Activated naive CD8-positive, alpha-beta T cell treated with anti-CD3 and anti-CD28 coated beads, Interleukin-2, amount 50 U/mL, for 24 hours (primary cell): ENCODE data around the gene EMILIN2.
"Not testable (repeated sequence)": the region's sequence is repeated elsewhere in the genome, so short reads cannot be mapped to it uniquely, and the experiment has no call there.

Source experiments
- ATAC-seq: fragments of 150-1000 bp; cut with Tn5 transposase; one replicate; pipeline ENCODE4 v1.10.0; 2021
- DNase-seq: peaks from one replicate; pipeline ENCODE4 v3.0.0; 2021
- H3K27ac Mint-ChIP-seq: one replicate; pipeline ENCODE4 v1.8.0; 2021; ENCODE audit warnings: mild to moderate bottlenecking, mixed read lengths
- H3K27me3 Mint-ChIP-seq: one replicate; pipeline ENCODE4 v1.8.0; 2021; ENCODE audit warnings: mixed read lengths
- H3K36me3 Mint-ChIP-seq: one replicate; pipeline ENCODE4 v1.8.0; 2021; ENCODE audit warnings: low read depth, mixed read lengths
- H3K4me1 Mint-ChIP-seq: one replicate; pipeline ENCODE4 v1.8.0; 2021; ENCODE audit warnings: mixed read lengths
- H3K4me3 Mint-ChIP-seq: one replicate; pipeline ENCODE4 v1.8.0; 2021; ENCODE audit warnings: mild to moderate bottlenecking, moderate library complexity, mixed read lengths
- H3K9me3 Mint-ChIP-seq: one replicate; pipeline ENCODE4 v1.8.0; 2021; ENCODE audit warnings: mixed read lengths

EMILIN2 gene

GRCh38 chr18:2825613-2826175 is 21.1 kb upstream of the EMILIN2 start:
- no peak for DNase-seq
- no peak for ATAC-seq
- Mint-ChIP-seq H3K27me3 (peaks cover 2% of the 10 kb centered on the region), H3K4me3 (no peak overlapping the region), H3K27ac (no peak overlapping the region), H3K36me3 (no peaks in the 10 kb centered on the region), H3K4me1 (no peaks in the 10 kb centered on the region), H3K9me3 (no peaks in the 10 kb centered on the region)

GRCh38 chr18:2826581-2826980 is 20.2 kb upstream of the EMILIN2 start:
- Mint-ChIP-seq H3K4me3 (no peak overlapping the region), H3K27ac (no peak overlapping the region), H3K36me3 (no peaks in the 10 kb centered on the region), H3K4me1 (no peaks in the 10 kb centered on the region), H3K27me3 (peaks cover 2% of the 10 kb centered on the region), H3K9me3 (no peaks in the 10 kb centered on the region)
- ATAC-seq (no peak), DNase-seq (no peak)

DNA sequence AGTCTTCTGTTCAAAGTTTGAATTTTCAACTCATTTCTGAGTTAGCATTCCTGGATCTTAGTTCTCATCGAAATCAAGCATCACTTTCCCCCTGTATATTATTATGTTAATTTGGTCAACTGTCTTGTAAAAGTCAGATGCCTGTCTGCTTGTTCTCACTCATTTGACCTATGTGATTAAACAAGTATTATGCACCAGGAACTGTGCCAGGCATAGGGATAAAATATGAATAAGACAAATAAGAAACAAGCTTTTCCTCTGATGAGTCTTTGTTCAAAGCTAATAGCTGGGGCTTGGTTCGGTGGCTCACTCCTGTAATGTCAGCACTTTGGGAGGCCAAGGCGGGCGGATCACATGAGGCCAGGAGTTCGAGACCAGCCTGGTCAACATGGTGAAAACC is 19.7 kb upstream of the EMILIN2 start:
- peaks cover 2% of the 10 kb centered on the region for H3K27me3 Mint-ChIP-seq
- no peaks in the 10 kb centered on the region for H3K36me3 Mint-ChIP-seq
- H3K9me3 Mint-ChIP-seq: no peaks in the 10 kb centered on the region
- H3K27ac Mint-ChIP-seq: no peak overlapping the region
- no peaks in the 10 kb centered on the region for H3K4me1 Mint-ChIP-seq
- DNase-seq (no peak), ATAC-seq (no peak)
- no peak overlapping the region for H3K4me3 Mint-ChIP-seq

DNA sequence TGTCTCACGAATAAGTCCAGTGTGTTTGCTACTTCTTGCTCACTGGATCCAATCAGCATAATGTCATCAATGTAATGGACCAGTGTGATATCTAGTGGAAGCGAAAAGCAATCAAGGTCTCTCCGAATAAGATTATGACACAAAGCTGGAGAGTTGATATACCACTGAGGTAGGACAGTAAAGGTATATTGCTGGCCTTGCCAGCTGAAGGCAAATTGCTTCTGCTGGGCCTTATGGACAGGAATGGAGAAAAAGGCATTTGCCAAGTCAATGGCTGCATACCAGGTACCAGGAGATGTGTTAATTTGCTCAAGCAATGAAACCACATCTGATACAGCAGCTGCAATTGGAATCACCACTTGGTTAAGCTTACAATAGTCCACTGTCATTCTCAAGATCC is 10.7 kb upstream of the EMILIN2 start:
- DNase-seq, H3K27ac Mint-ChIP-seq, H3K27me3 Mint-ChIP-seq, H3K36me3 Mint-ChIP-seq, H3K4me3 Mint-ChIP-seq, H3K4me1 Mint-ChIP-seq, ATAC-seq: not testable (repeated sequence)
- peaks cover 18% of the 10 kb centered on the region for H3K9me3 Mint-ChIP-seq

DNA sequence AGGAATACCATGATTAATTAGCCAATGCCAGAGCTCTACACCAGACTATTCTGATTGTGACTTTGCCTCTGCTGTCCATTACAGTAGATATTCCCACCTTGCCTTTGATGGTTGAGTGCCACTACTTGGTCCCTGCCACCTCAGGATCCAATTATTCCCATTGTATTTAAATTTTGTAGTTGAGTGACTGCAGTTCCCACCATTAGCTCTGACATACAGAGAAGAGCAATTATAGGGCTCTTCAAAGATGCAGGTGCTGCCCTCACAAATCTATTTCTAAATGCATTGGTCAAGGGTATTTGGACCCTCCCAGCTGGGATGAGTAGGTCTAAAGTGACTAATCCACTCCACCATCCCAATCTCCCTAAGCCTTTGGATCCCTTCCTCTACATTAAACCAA is 9.5 kb upstream of the EMILIN2 start:
- not testable (repeated sequence) for H3K36me3 Mint-ChIP-seq, H3K4me3 Mint-ChIP-seq, H3K27me3 Mint-ChIP-seq, DNase-seq, H3K4me1 Mint-ChIP-seq, H3K27ac Mint-ChIP-seq, ATAC-seq
- H3K9me3 Mint-ChIP-seq: peaks cover 18% of the 10 kb centered on the region

DNA sequence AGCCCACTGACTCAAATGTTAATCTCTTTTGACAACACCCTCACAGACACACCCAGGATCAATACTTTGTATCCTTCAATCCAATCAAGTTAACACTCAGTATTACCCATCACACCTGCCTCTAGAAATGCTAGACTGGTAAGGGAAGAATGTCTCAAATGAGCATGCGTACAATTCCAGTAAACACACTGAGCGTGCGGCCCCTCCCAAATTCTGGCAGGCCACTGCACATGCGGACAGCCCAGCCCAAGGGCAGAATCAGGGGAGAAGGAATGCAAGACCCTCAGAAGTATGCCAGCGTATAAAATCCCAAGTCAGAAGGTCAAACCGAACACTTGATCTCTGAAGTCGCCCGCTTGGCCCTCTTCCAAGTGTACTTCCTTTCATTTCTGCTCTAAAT is 7.6 kb upstream of the EMILIN2 start:
- Mint-ChIP-seq H3K4me3 (no peak overlapping the region), H3K9me3 (peaks cover 18% of the 10 kb centered on the region), H3K27ac (no peak overlapping the region), H3K27me3 (peaks cover 2% of the 10 kb centered on the region), H3K36me3 (no peaks in the 10 kb centered on the region), H3K4me1 (no peaks in the 10 kb centered on the region)
- ATAC-seq (no peak), DNase-seq (no peak)

GRCh38 chr18:2840521-2840920 is 6.3 kb upstream of the EMILIN2 start:
- H3K27me3 Mint-ChIP-seq: peaks cover 14% of the 10 kb centered on the region
- no peak for DNase-seq
- H3K4me3 Mint-ChIP-seq: no peak overlapping the region
- no peak overlapping the region for H3K27ac Mint-ChIP-seq
- no peak for ATAC-seq
- H3K36me3 Mint-ChIP-seq: no peaks in the 10 kb centered on the region
- H3K9me3 Mint-ChIP-seq: peaks cover 18% of the 10 kb centered on the region
- no peaks in the 10 kb centered on the region for H3K4me1 Mint-ChIP-seq

DNA sequence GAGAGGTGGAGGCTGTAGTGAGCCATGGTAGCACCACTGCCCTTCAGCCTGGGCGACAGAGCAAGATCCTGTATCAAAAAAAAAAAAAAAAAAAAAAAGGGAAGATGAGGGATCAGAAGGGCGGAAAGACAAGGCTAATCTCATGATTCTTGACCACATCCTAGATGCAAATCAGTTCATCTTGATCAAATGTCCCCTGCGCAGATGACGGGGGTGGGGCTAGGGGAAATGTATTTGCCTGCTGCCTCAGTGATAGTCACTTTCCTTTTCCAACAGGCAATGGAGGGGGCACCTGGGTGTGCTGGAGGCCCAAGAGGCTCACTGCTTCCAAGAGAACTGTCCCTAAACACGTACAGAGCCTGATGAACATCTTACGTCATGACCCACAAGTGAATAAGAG is 3.7 kb upstream of the EMILIN2 start:
- Mint-ChIP-seq H3K9me3 (peaks cover 8% of the 10 kb centered on the region), H3K27ac (no peak overlapping the region), H3K4me3 (no peak overlapping the region), H3K36me3 (no peaks in the 10 kb centered on the region), H3K27me3 (peaks cover 27% of the 10 kb centered on the region), H3K4me1 (peaks cover 11% of the 10 kb centered on the region)
- DNase-seq: no peak
- no peak for ATAC-seq

DNA sequence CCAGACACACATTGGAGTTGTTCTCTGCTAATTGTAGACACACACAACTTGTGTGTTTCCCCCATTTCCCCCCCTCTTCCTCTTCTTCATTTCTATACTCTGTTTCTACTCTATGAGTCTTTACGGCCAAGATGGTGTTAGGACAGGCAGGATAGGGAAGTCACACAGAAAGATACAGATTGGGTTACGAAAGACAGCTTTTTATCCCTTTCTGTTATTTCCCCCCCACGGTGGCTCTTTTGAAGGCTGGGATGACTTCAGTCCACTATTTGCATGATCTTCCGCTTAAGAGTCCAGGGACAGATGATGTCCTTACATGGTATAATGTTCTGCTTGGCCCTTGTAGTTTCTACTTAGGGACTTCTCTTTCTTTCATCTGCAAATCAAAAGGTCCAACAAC is 1.6 kb upstream of the EMILIN2 start:
- Mint-ChIP-seq H3K4me1 (peaks cover 28% of the 10 kb centered on the region), H3K9me3 (no peaks in the 10 kb centered on the region), H3K36me3 (peaks cover 3% of the 10 kb centered on the region), H3K27me3 (peaks cover 44% of the 10 kb centered on the region), H3K27ac (no peak overlapping the region), H3K4me3 (no peak overlapping the region)
- DNase-seq (no peak), ATAC-seq (no peak)

- Mint-ChIP-seq H3K27me3 (peaks cover 50% of the 10 kb centered on the region), H3K9me3 (no peaks in the 10 kb centered on the region), H3K27ac (peak overlapping the region; percentile 47), H3K4me1 (peaks cover 39% of the 10 kb centered on the region), H3K36me3 (peaks cover 3% of the 10 kb centered on the region), H3K4me3 (peak overlapping the region; percentile 83)
- ATAC-seq (peak; percentile 56), DNase-seq (peak; percentile 60)
Measured at GRCh38 chr18:2847317-2848246, 776 bp downstream of the EMILIN2 start.

DNA sequence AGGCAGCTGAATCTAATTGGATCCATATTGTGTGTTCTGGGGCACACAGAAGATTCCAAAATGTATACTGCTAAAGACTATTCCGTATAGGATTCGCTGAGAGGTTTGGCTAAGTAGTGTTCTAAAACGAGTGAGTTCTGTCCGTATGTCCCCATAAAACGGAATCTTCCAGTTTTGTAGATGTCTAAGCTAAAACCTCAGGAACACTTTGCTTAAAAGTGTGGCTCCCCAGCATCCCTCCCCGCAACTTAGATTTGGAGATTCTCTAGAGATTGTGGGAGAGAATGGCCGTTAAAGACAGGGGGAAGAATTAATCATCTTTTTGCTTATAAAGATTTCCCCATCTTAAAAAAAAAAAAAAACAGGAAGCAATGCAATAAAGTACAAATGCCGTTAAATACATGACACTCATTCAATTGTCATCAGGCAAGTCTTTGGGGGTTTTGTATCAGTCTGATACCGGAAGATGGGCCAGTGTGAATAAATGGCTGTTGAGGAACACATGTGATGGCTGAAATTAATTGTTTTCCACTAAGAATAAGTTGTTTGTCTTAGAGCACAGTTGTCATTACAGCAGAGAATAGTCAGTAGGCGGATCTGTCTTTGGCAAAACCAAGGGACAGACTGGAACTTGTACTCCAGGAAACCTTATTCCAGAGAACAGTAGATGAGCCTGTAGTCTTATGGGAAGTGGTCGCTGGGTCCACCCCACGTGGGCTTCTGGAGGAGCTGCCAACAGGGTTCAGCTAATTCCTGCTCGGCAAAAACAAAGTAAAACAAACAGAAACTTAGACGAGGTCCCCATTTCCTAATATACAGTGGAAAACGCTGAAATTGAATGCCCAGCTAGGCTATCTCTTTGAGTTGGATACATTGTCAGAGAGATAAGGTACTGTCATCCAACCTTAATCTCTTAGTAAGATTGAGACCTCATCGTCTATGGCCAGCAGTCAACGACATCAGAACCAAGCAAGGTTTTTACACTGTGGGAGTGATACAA is 1.7 kb downstream of the EMILIN2 start:
- peaks cover 39% of the 10 kb centered on the region for H3K4me1 Mint-ChIP-seq
- no peak for DNase-seq
- H3K4me3 Mint-ChIP-seq: peak overlapping the region; percentile 83
- H3K9me3 Mint-ChIP-seq: no peaks in the 10 kb centered on the region
- peaks cover 53% of the 10 kb centered on the region for H3K27me3 Mint-ChIP-seq
- H3K27ac Mint-ChIP-seq: peak overlapping the region; percentile 47
- ATAC-seq: no peak
- peaks cover 3% of the 10 kb centered on the region for H3K36me3 Mint-ChIP-seq

- DNase-seq (no peak), ATAC-seq (peak; percentile 21)
- peaks cover 42% of the 10 kb centered on the region for H3K27me3 Mint-ChIP-seq
- H3K27ac Mint-ChIP-seq: peak overlapping the region; percentile 10
- H3K4me3 Mint-ChIP-seq: no peak overlapping the region
- peaks cover 3% of the 10 kb centered on the region for H3K36me3 Mint-ChIP-seq
- H3K4me1 Mint-ChIP-seq: peaks cover 44% of the 10 kb centered on the region
- no peaks in the 10 kb centered on the region for H3K9me3 Mint-ChIP-seq
Measured at GRCh38 chr18:2850816-2851215, 4.0 kb downstream of the EMILIN2 start.

DNA sequence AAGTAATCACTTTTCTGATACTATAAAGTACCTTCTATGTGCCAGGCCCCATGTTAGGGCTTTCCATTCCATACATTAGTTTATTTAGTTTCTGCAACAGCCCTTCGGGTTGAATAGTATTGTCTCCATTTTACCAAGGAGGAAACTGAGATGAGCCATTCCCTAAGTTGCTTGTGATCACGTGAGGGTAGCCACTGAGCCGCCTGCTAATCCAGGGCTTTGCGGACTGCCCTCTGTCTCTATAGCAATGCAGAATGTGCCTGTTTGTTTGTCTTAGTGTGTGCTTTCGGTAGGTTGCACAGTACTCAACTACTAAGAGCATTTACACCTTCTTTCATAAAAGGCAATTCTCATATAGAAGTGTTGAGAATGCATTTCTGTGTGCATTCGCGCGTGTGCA is 5.0 kb downstream of the EMILIN2 start:
- peaks cover 41% of the 10 kb centered on the region for H3K4me1 Mint-ChIP-seq
- no peak overlapping the region for H3K27ac Mint-ChIP-seq
- no peak for ATAC-seq
- peaks cover 34% of the 10 kb centered on the region for H3K27me3 Mint-ChIP-seq
- no peak for DNase-seq
- H3K9me3 Mint-ChIP-seq: no peaks in the 10 kb centered on the region
- no peak overlapping the region for H3K4me3 Mint-ChIP-seq
- H3K36me3 Mint-ChIP-seq: peaks cover 3% of the 10 kb centered on the region

- Mint-ChIP-seq H3K4me1 (peaks cover 41% of the 10 kb centered on the region), H3K27me3 (peaks cover 34% of the 10 kb centered on the region)
- H3K9me3 Mint-ChIP-seq, H3K36me3 Mint-ChIP-seq, H3K4me3 Mint-ChIP-seq, ATAC-seq, DNase-seq, H3K27ac Mint-ChIP-seq: not testable (repeated sequence)
Measured at GRCh38 chr18:2852460-2852859, 5.7 kb downstream of the EMILIN2 start.
